ENCODE measurements around the gene ZNF225.

GRCh38 chr19:44176590-44176989, 63.4 kb downstream of the ZNF225 start:
- no peak for TF ChIP-seq CTCF (conservative IDR thresholded peaks at IDR 0.05; ENCODE audit: low read length)
- no peak for TF ChIP-seq EZH2phosphoT487 (IDR thresholded peaks at IDR 0.05; ENCODE audit: borderline replicate concordance, low read depth, low read length)
